Measurements from ENCODE around the gene SEMA4D.

GRCh38 chr9:89458768-89459496 lies 39.0 kb downstream of the SEMA4D start:
- no peak for TF ChIP-seq POLR2A (IDR thresholded peaks at IDR 0.05)
- no peak for TF ChIP-seq CTCF (IDR thresholded peaks at IDR 0.05)

All from uterus (tissue), 2 donors.